Mammary epithelial cell (primary cell): Measurements from ENCODE around the gene FUT6.

Source experiments
- CTCF ChIP-seq, 2 donors: IDR thresholded peaks in 1 of 2; conservative IDR thresholded peaks in 1 of 2; 2 replicates each; pipeline ENCODE4 v1.5.1; 2011 to 2012; ENCODE audit warnings: inconsistent platforms in 2 of 2, low read length in 2 of 2, mild to moderate bottlenecking in 2 of 2, control low read depth in 1 of 2, low read depth in 1 of 2; ENCODE audit not compliant: insufficient read depth in 1 of 2; ENCODE audit errors: extremely low read depth in 1 of 2
- EZH2 ChIP-seq: IDR thresholded peaks from 2 replicates; pipeline ENCODE4 v1.6.1; 2012; ENCODE audit warnings: low read length, inconsistent platforms, borderline replicate concordance

- TF ChIP-seq CTCF (conservative IDR thresholded peaks at IDR 0.05 in 1 of 2, IDR thresholded peaks at IDR 0.05 in 1 of 2; ENCODE audit: extremely low read depth in 1 of 2, insufficient read depth in 1 of 2, low read depth in 1 of 2, low read length in 2 of 2) = no peak
- no peak for TF ChIP-seq EZH2
Observed at GRCh38 chr19:5843295-5843927, 3.9 kb upstream of the FUT6 start.
